IMR-90 (cell line): ENCODE data around the gene CHST3. TPM values are rescaled to one million over a fixed set of nuclear protein-coding genes. Genes with fewer than 3 reads are reported as not detected.

Experiments used
- ATAC-seq: fragments of 200-7000 bp; cut with Tn5 transposase; 2 replicates; pipeline ENCODE4 v1.9.1; 2020; ENCODE audit warnings: low read depth, mild to moderate bottlenecking, moderate library complexity
- BruUV-seq: library from RNA; stranded (reverse); fragments of 400-500 nt; replicated peaks from 2 replicates; lab custom pipeline; 2021; lab: Mats Ljungman, UMichigan
- CTCF ChIA-PET: fragments of 300-600 bp; formaldehyde crosslinking; extraction: SDS; loops from one replicate; lab custom pipeline; 2021; ENCODE audit warnings: antibody characterized with exemption; lab: Yijun Ruan, JAX
- POLR2A ChIA-PET: fragments of 300-600 bp; sonication (Branson Sonifier 250); formaldehyde crosslinking; loops from one replicate; lab custom pipeline; 2022; ENCODE audit warnings: antibody characterized with exemption; ENCODE audit not compliant: unreplicated experiment; lab: Charles Lee
- DNase-seq: peaks from one replicate; pipeline ENCODE4 v3.0.0; 2013
- H2AFZ ChIP-seq: replicated peaks from 2 replicates; pipeline ENCODE3; 2013; ENCODE audit warnings: low read length, mild to moderate bottlenecking; ENCODE audit not compliant: poor library complexity
- H2AK5ac ChIP-seq: 2 replicates; pipeline ENCODE4 v1.6.1; 2013; ENCODE audit warnings: low read depth, low read length, inconsistent platforms
- H2AK9ac ChIP-seq: replicated peaks from 2 replicates; pipeline ENCODE3; 2013; ENCODE audit warnings: mild to moderate bottlenecking, low read depth, low read length, moderate library complexity; ENCODE audit not compliant: poor library complexity
- H2BK120ac ChIP-seq: 2 replicates; pipeline ENCODE4 v1.6.1; 2013; ENCODE audit warnings: low read depth, low read length, inconsistent platforms
- H2BK15ac ChIP-seq: 3 replicates; pipeline ENCODE4 v1.6.1; 2013; ENCODE audit warnings: low read depth, low read length, inconsistent platforms
- H2BK20ac ChIP-seq: 2 replicates; pipeline ENCODE4 v1.6.1; 2013; ENCODE audit warnings: low read depth, mild to moderate bottlenecking, inconsistent platforms, low read length, moderate library complexity
- H2BK5ac ChIP-seq: 2 replicates; pipeline ENCODE4 v1.6.1; 2013; ENCODE audit warnings: mild to moderate bottlenecking, low read depth, low read length, inconsistent platforms; ENCODE audit not compliant: poor library complexity, severe bottlenecking
- H3K14ac ChIP-seq: replicated peaks from 2 replicates; pipeline ENCODE4 v1.6.1; 2013; ENCODE audit warnings: low read depth, low read length, inconsistent platforms
- H3K18ac ChIP-seq: 2 replicates; pipeline ENCODE4 v1.6.1; 2013; ENCODE audit warnings: low read depth, low read length, control low read depth
- H3K23ac ChIP-seq: 2 replicates; pipeline ENCODE4 v1.6.1; 2013; ENCODE audit warnings: low read depth, low read length, inconsistent platforms
- H3K27ac ChIP-seq: 2 replicates; pipeline ENCODE4 v1.5.1; 2013; ENCODE audit warnings: mild to moderate bottlenecking, control low read depth, low read length; ENCODE audit not compliant: insufficient read depth
- H3K27me3 ChIP-seq: 2 replicates; pipeline ENCODE4 v1.6.1; 2013; ENCODE audit warnings: low read length; ENCODE audit not compliant: control insufficient read depth, insufficient read depth
- H3K36me3 ChIP-seq: 2 replicates; pipeline ENCODE4 v1.6.1; 2013; ENCODE audit warnings: low read length, mixed read lengths; ENCODE audit not compliant: control insufficient read depth, insufficient read depth
- H3K4ac ChIP-seq: 2 replicates; pipeline ENCODE4 v1.6.1; 2013; ENCODE audit warnings: low read depth, low read length, inconsistent platforms
- H3K4me1 ChIP-seq: 2 replicates; pipeline ENCODE4 v1.6.1; 2013; ENCODE audit warnings: low read length, mixed read lengths; ENCODE audit not compliant: control insufficient read depth, insufficient read depth
- H3K4me2 ChIP-seq: 2 replicates; pipeline ENCODE4 v1.6.1; 2013; ENCODE audit warnings: low read depth, mild to moderate bottlenecking, control low read depth, low read length, moderate library complexity
- H3K4me3 ChIP-seq: 2 replicates; pipeline ENCODE4 v1.5.1; 2013; ENCODE audit warnings: low read depth, mild to moderate bottlenecking, control low read depth, low read length, moderate library complexity; ENCODE audit not compliant: insufficient read depth
- H3K56ac ChIP-seq: 2 replicates; pipeline ENCODE4 v1.6.1; 2013; ENCODE audit warnings: low read length, inconsistent platforms; ENCODE audit not compliant: insufficient read depth; ENCODE audit errors: extremely low read depth
- H3K79me1 ChIP-seq, 2 experiments: 2 replicates each; pipeline ENCODE4 v1.6.1; 2013; ENCODE audit warnings: low read length in 2 of 2, inconsistent platforms in 1 of 2, low read depth in 1 of 2
- H3K9ac ChIP-seq: 2 replicates; pipeline ENCODE4 v1.6.1; 2013; ENCODE audit warnings: low read depth, low read length, control low read depth
- H3K9me1 ChIP-seq: 2 replicates; pipeline ENCODE4 v1.6.1; 2013; ENCODE audit warnings: low read length, inconsistent platforms; ENCODE audit not compliant: insufficient read depth
- H3K9me3 ChIP-seq: 2 replicates; pipeline ENCODE4 v1.6.1; 2013; ENCODE audit warnings: low read length; ENCODE audit not compliant: control insufficient read depth, insufficient read depth
- H4K20me1 ChIP-seq: 2 replicates; pipeline ENCODE4 v1.6.1; 2013; ENCODE audit warnings: low read length, inconsistent platforms; ENCODE audit not compliant: insufficient read depth
- H4K5ac ChIP-seq: 2 replicates; pipeline ENCODE4 v1.6.1; 2013; ENCODE audit warnings: mild to moderate bottlenecking, low read depth, low read length, control low read depth
- H4K8ac ChIP-seq, 2 experiments: 2 replicates each; pipeline ENCODE4 v1.6.1; 2013; ENCODE audit warnings: low read depth in 2 of 2, low read length in 2 of 2, control low read depth in 1 of 2, inconsistent platforms in 1 of 2
- H4K91ac ChIP-seq: 2 replicates; pipeline ENCODE4 v1.6.1; 2013; ENCODE audit warnings: low read depth, low read length, inconsistent platforms; ENCODE audit not compliant: insufficient read depth
- CEBPB ChIP-seq: IDR thresholded peaks from 2 replicates; pipeline ENCODE4 v1.6.1; 2012; ENCODE audit warnings: low read depth, low read length, improper control_type of control experiment
- CHD1 ChIP-seq: IDR thresholded peaks from 2 replicates; pipeline ENCODE4 v1.6.1; 2012; ENCODE audit warnings: low read depth, low read length, improper control_type of control experiment
- CTCF ChIP-seq: conservative IDR thresholded peaks from 2 replicates; pipeline ENCODE4 v1.5.1; 2012; ENCODE audit warnings: mild to moderate bottlenecking, low read depth, low read length, improper control_type of control experiment
- MAFK ChIP-seq: IDR thresholded peaks from 2 replicates; pipeline ENCODE4 v1.6.1; 2012; ENCODE audit warnings: low read depth, low read length, improper control_type of control experiment
- MAZ ChIP-seq: IDR thresholded peaks from 2 replicates; pipeline ENCODE4 v1.6.1; 2012; ENCODE audit warnings: low read depth, mild to moderate bottlenecking, low read length, improper control_type of control experiment, moderate library complexity, borderline replicate concordance
- MXI1 ChIP-seq: IDR thresholded peaks from 2 replicates; pipeline ENCODE4 v1.6.1; 2012; ENCODE audit warnings: low read depth, mild to moderate bottlenecking, low read length, moderate library complexity, borderline replicate concordance
- NFE2L2 ChIP-seq: fragments of 150-350 bp; IDR thresholded peaks from 2 replicates; pipeline ENCODE4 v1.6.1; 2016; ENCODE audit warnings: low read depth, mild to moderate bottlenecking, low read length
- POLR2A ChIP-seq: IDR thresholded peaks from 2 replicates; pipeline ENCODE4 v1.6.1; 2012; ENCODE audit warnings: mild to moderate bottlenecking, low read depth, low read length
- RCOR1 ChIP-seq: IDR thresholded peaks from 2 replicates; pipeline ENCODE4 v1.6.1; 2012; ENCODE audit warnings: mild to moderate bottlenecking, low read length, improper control_type of control experiment; ENCODE audit not compliant: insufficient replicate concordance
- RFX5 ChIP-seq: IDR thresholded peaks from 2 replicates; pipeline ENCODE4 v1.8.0; 2012; ENCODE audit warnings: low read depth, mild to moderate bottlenecking, low read length, moderate library complexity
- SMC3 ChIP-seq: fragments of 150-350 bp; IDR thresholded peaks from 2 replicates; pipeline ENCODE4 v1.6.1; 2016; ENCODE audit warnings: low read depth, mild to moderate bottlenecking, antibody characterized with exemption, low read length, moderate library complexity
- WGBS, 2 experiments: methylation state at CpG; one replicate each; pipeline versions ENCODE4 v1.1.5 to v1.1.7; 2013; ENCODE audit warnings: missing lambda C conversion rate in 2 of 2; ENCODE audit not compliant: insufficient read length in 1 of 2; ENCODE audit errors: extremely low coverage in 2 of 2; 5-methylcytosine and 5-hydroxymethylcytosine counted together
- dilution Hi-C: fragments of 300-500 bp; cut with HindIII; formaldehyde crosslinking; loops from one replicate; pipeline ENCODE4 v1.14.3; 2018; ENCODE audit warnings: low sequenced_read_pairs; ENCODE audit not compliant: unreplicated experiment
- in situ Hi-C: fragments of 300-500 bp; cut with MboI; formaldehyde crosslinking; loops from 3 replicates; pipeline ENCODE4 v1.14.3; 2019; ENCODE audit warnings: low sequenced_read_pairs, inconsistent platforms, mixed read lengths
- intact Hi-C: fragments of 100-400 bp; cut with micrococcal nuclease; formaldehyde crosslinking; loops from 2 replicates; pipeline ENCODE4 v1.10.0; 2022
- polyA plus RNA-seq, 3 experiments: library from polyadenylated mRNA; depleted of rRNA; stranded (reverse); fragments of >200 nt; gene quantifications; 2 replicates each; pipeline ENCODE4 v1.2.3, GENCODE V29; 2012; ENCODE audit warnings: low replicate concordance in 1 of 3
- total RNA-seq: library from RNA; depleted of rRNA; stranded (reverse); fragments of >200 nt; gene quantifications from 2 replicates; pipeline ENCODE4 v1.2.3, GENCODE V29; 2012

CHST3 gene
- total and polyA plus RNA-seq, 2 of the 4 experiments (the other 2 are of a cell fraction): 8.6 to 9.0 TPM

GRCh38 chr10:72044417-72045041 is 80.3 kb downstream of the CHST3 start (continued):
- TF ChIP-seq CTCF: peak; percentile 34; the same call in 1 of the 2 replicates
- TF ChIP-seq NFE2L2: no peak

- H2BK120ac ChIP-seq: no peak overlapping the region
- no peak for ATAC-seq
- H2BK15ac ChIP-seq: no peak overlapping the region
- in situ Hi-C loops: loop anchor here (5.0 kb wide), 2 partner anchors 88 to 143 kb away; no protein-coding TSS in a partner anchor
- H3K27me3 ChIP-seq: peaks cover 3% of the 10 kb centered on the region; the same call in 1 of the 2 replicates
- no peak overlapping the region for H3K4me2 ChIP-seq
- no peak overlapping the region for H4K8ac ChIP-seq
- no peak overlapping the region for H3K27ac ChIP-seq
- intact Hi-C loops: loop anchor here (10.0 kb wide), 1 partner anchor 731 kb away; the partner anchor contains the start of gene SLC29A3
- H2AFZ ChIP-seq: no peak overlapping the region
- CTCF ChIA-PET: interaction anchor here (1.0 to 4.1 kb wide), 2 partner anchors 10 to 149 kb away, joined by 3 to 26 read pairs; no protein-coding TSS in a partner anchor
- no peak overlapping the region for H3K23ac ChIP-seq
- no peak overlapping the region for H3K14ac ChIP-seq
- peaks cover 4% of the 10 kb centered on the region; the same call in 1 of the 2 replicates for H3K4me1 ChIP-seq
- H3K18ac ChIP-seq: no peak overlapping the region
- no peaks in the 10 kb centered on the region for H3K9me1 ChIP-seq
- no peak for DNase-seq
- dilution Hi-C loops: no loop called here
- H3K4ac ChIP-seq: no peak overlapping the region
- POLR2A ChIA-PET: interaction anchor here (1.0 kb wide), 1 partner anchor 149 kb away, joined by 3 read pairs; no protein-coding TSS in a partner anchor
- H3K36me3 ChIP-seq: no peaks in the 10 kb centered on the region
- H3K9me3 ChIP-seq: peaks cover 5% of the 10 kb centered on the region
- no CpG with 5 or more reads among the region's 2 CpGs for WGBS, 2 experiments
- no peak overlapping the region for H4K91ac ChIP-seq
- H2BK20ac ChIP-seq: no peak overlapping the region
- no peak overlapping the region for H4K5ac ChIP-seq
- no peak overlapping the region for H2AK5ac ChIP-seq
- H4K20me1 ChIP-seq: no peaks in the 10 kb centered on the region
- no peaks in the 10 kb centered on the region for H3K79me1 ChIP-seq
- no peak overlapping the region for H2AK9ac ChIP-seq
- no peak overlapping the region for H3K56ac ChIP-seq
- H2BK5ac ChIP-seq: no peak overlapping the region
- H3K4me3 ChIP-seq: no peak overlapping the region
- BruUV-seq: no TSS peak
- H3K9ac ChIP-seq: no peak overlapping the region
- TF ChIP-seq RFX5: no peak
- TF ChIP-seq MAFK: no peak
- no peak for TF ChIP-seq CEBPB
- no peak for TF ChIP-seq MAZ
- TF ChIP-seq MXI1: no peak
- TF ChIP-seq SMC3: no peak
- no peak for TF ChIP-seq POLR2A
- TF ChIP-seq CTCF: no peak
- no peak for TF ChIP-seq CHD1
- TF ChIP-seq RCOR1: no peak
Observed at GRCh38 chr10:72045586-72045985, 81.4 kb downstream of the CHST3 start.
